ENCODE results near the gene KLHDC8B. TPM values are rescaled to one million over a fixed set of nuclear protein-coding genes. Genes with fewer than 3 reads are reported as not detected.
A peak's percentile ranks its signal among the peaks of the same experiment; 100 is the strongest.

Gene KLHDC8B
- total and polyA plus RNA-seq, 9 of the 15 experiments (the other 6 are each of a cell fraction or from before 2014, with no cell fraction given), result 6.9 to 34.8 (median 25.2) TPM

- no peak for TF ChIP-seq THRB (CRISPR knock-in tag; conservative IDR thresholded peaks at IDR 0.05)
- peak; percentile 56; the same call in 1 of the 2 replicates for TF ChIP-seq PHF8 (IDR thresholded peaks at IDR 0.05; ENCODE audit: borderline replicate concordance, low read length)
- no peak for TF ChIP-seq SMC3 (conservative IDR thresholded peaks at IDR 0.05; ENCODE audit: insufficient read depth, low read depth, low read length)
- TF ChIP-seq EWSR1 (IDR thresholded peaks at IDR 0.05; ENCODE audit: borderline replicate concordance, low read depth, partially characterized antibody), result no peak
- TF ChIP-seq EP300 (IDR thresholded peaks at IDR 0.05; ENCODE audit: low read length), result no peak
- TF ChIP-seq ETV1 (tag; conservative IDR thresholded peaks at IDR 0.05; ENCODE audit: low read depth), result 0 out of 2 replicates have a peak, but pooled peaks have one; percentile 12
- TF ChIP-seq MAFF (IDR thresholded peaks at IDR 0.05; ENCODE audit: low read length), result no peak
- no peak for TF ChIP-seq HOXB6 (CRISPR knock-in tag; IDR thresholded peaks at IDR 0.05; ENCODE audit: borderline replicate concordance)
- no peak for TF ChIP-seq NFIX (CRISPR knock-in tag; IDR thresholded peaks at IDR 0.05; ENCODE audit: low read depth)
- 0 out of 2 replicates have a peak, but pooled peaks have one; percentile 25 for TF ChIP-seq ZNF175 (CRISPR knock-in tag; IDR thresholded peaks at IDR 0.05; ENCODE audit: low read depth)
- TF ChIP-seq ZNF57 (CRISPR knock-in tag; IDR thresholded peaks at IDR 0.05), result no peak
- no peak for TF ChIP-seq ETV5 (CRISPR knock-in tag; IDR thresholded peaks at IDR 0.05; ENCODE audit: low read depth)
- no peak for TF ChIP-seq JUN (IDR thresholded peaks at IDR 0.05; ENCODE audit: borderline replicate concordance, low read depth, low read length)
- TF ChIP-seq JUN (CRISPR knock-in tag; IDR thresholded peaks at IDR 0.05; ENCODE audit: borderline replicate concordance), result no peak
- no peak for TF ChIP-seq ZNF407 (IDR thresholded peaks at IDR 0.05; ENCODE audit: low read depth)
- no peak for TF ChIP-seq ETV6 (IDR thresholded peaks at IDR 0.05; ENCODE audit: borderline replicate concordance in 1 of 2, low read depth in 2 of 2, low read length in 1 of 2)
- no peak for TF ChIP-seq ETV6 (CRISPR knock-in tag; IDR thresholded peaks at IDR 0.05; ENCODE audit: borderline replicate concordance)
- TF ChIP-seq FOXA1 (IDR thresholded peaks at IDR 0.05; ENCODE audit: borderline replicate concordance), result no peak
- no peak for TF ChIP-seq ZNF436 (CRISPR knock-in tag; IDR thresholded peaks at IDR 0.05)
These were observed 38.8 kb upstream of the KLHDC8B start, which contains the start of gene LAMB2 (continued) for GRCh38 chr3:49132437-49133225.

All from K562 (cell line).